OCI-LY7 (cell line): ENCODE measurements around the gene CRYBG2. TPM values are rescaled to one million over a fixed set of nuclear protein-coding genes. Genes with fewer than 3 reads are reported as not detected.

ENCODE experiments used
- BruUV-seq: library from RNA; stranded (reverse); fragments of 400-500 nt; replicated peaks from 2 replicates; lab custom pipeline; 2021; lab: Mats Ljungman, UMichigan
- CTCF ChIA-PET: fragments of 300-600 bp; sonication (Branson Sonifier 250); formaldehyde crosslinking; loops from one replicate; lab custom pipeline; 2022; ENCODE audit warnings: antibody characterized with exemption; ENCODE audit not compliant: unreplicated experiment; lab: Charles Lee
- POLR2A ChIA-PET: fragments of 300-600 bp; sonication (Branson Sonifier 250); formaldehyde crosslinking; loops from one replicate; lab custom pipeline; 2022; ENCODE audit warnings: antibody characterized with exemption; lab: Charles Lee
- DNase-seq: peaks from one replicate; pipeline ENCODE4 v3.0.0-alpha.2; 2015; ENCODE audit warnings: low spot score
- H2AFZ ChIP-seq: fragments of 200-600 bp; sonication (generic), shearing (Covaris generic); 2 replicates; pipeline ENCODE4 v1.6.1; 2014; ENCODE audit warnings: mild to moderate bottlenecking, antibody characterized with exemption, low read length, moderate library complexity
- H3K27ac ChIP-seq: fragments of 200-600 bp; sonication (generic); 2 replicates; pipeline ENCODE4 v1.5.1; 2014; ENCODE audit warnings: mixed run types, low read depth, mild to moderate bottlenecking, moderate library complexity, low read length, inconsistent platforms; ENCODE audit not compliant: poor library complexity, severe bottlenecking
- H3K36me3 ChIP-seq: fragments of 200-600 bp; sonication (generic); 2 replicates; pipeline ENCODE4 v1.6.1; 2014; ENCODE audit warnings: mild to moderate bottlenecking, antibody characterized with exemption, low read length, moderate library complexity, mixed read lengths; ENCODE audit not compliant: insufficient read depth
- H3K4me1 ChIP-seq: fragments of 200-600 bp; sonication (generic); 2 replicates; pipeline ENCODE4 v1.5.1; 2014; ENCODE audit warnings: mild to moderate bottlenecking, low read length; ENCODE audit not compliant: insufficient read depth, poor library complexity, severe bottlenecking
- H3K4me2 ChIP-seq: fragments of 200-600 bp; sonication (generic); 2 replicates; pipeline ENCODE4 v1.6.1; 2014; ENCODE audit warnings: mild to moderate bottlenecking, low read length
- H3K4me3 ChIP-seq: fragments of 200-600 bp; sonication (generic); 2 replicates; pipeline ENCODE4 v1.5.1; 2014; ENCODE audit warnings: mild to moderate bottlenecking, low read depth, low read length; ENCODE audit not compliant: poor library complexity, severe bottlenecking
- H3K79me2 ChIP-seq: fragments of 200-600 bp; sonication (generic); 2 replicates; pipeline ENCODE4 v1.6.1; 2016; ENCODE audit warnings: low read depth, mild to moderate bottlenecking, low read length, moderate library complexity, mixed read lengths; ENCODE audit not compliant: insufficient read depth
- H3K9me2 ChIP-seq: fragments of 200-600 bp; sonication (generic); 2 replicates; pipeline ENCODE4 v1.6.1; 2016; ENCODE audit warnings: mild to moderate bottlenecking, low read length, mixed read lengths; ENCODE audit not compliant: insufficient read depth
- H3K9me3 ChIP-seq: fragments of 200-600 bp; sonication (generic); 2 replicates; pipeline ENCODE4 v1.6.1; 2014; ENCODE audit warnings: mild to moderate bottlenecking, mixed run types, low read length, mixed read lengths
- H4K20me1 ChIP-seq: fragments of 200-600 bp; sonication (generic); 2 replicates; pipeline ENCODE4 v1.6.1; 2014; ENCODE audit warnings: mild to moderate bottlenecking, antibody characterized with exemption, low read length, moderate library complexity, mixed read lengths; ENCODE audit not compliant: insufficient read depth
- CTCF ChIP-seq: fragments of 200-600 bp; sonication (generic); conservative IDR thresholded peaks from 2 replicates; pipeline ENCODE4 v1.5.1; 2014; ENCODE audit warnings: mild to moderate bottlenecking, antibody characterized with exemption, low read length, moderate library complexity, mixed read lengths
- EZH2phosphoT487 ChIP-seq: fragments of 200-600 bp; sonication (generic); IDR thresholded peaks from 2 replicates; pipeline ENCODE4 v1.6.1; 2018; ENCODE audit warnings: low read depth, borderline replicate concordance, mild to moderate bottlenecking, mixed run types, antibody characterized with exemption, low read length, moderate library complexity, mixed read lengths
- intact Hi-C: fragments of 100-400 bp; cut with micrococcal nuclease; formaldehyde crosslinking; loops from one replicate; pipeline ENCODE4 v1.10.0; 2022; ENCODE audit not compliant: unreplicated experiment
- total RNA-seq, 2 experiments: library from RNA; depleted of rRNA in 1 of 2; stranded (reverse); fragments of >200 nt in 1 of 2; shearing (Covaris generic) in 1 of 2; gene quantifications; 2 replicates each; pipeline ENCODE4 v1.2.3, GENCODE V29; 2014 to 2022

Gene CRYBG2
- total RNA-seq, 2 experiments from 2014 or later: 1.3 to 5.5 TPM

DNA sequence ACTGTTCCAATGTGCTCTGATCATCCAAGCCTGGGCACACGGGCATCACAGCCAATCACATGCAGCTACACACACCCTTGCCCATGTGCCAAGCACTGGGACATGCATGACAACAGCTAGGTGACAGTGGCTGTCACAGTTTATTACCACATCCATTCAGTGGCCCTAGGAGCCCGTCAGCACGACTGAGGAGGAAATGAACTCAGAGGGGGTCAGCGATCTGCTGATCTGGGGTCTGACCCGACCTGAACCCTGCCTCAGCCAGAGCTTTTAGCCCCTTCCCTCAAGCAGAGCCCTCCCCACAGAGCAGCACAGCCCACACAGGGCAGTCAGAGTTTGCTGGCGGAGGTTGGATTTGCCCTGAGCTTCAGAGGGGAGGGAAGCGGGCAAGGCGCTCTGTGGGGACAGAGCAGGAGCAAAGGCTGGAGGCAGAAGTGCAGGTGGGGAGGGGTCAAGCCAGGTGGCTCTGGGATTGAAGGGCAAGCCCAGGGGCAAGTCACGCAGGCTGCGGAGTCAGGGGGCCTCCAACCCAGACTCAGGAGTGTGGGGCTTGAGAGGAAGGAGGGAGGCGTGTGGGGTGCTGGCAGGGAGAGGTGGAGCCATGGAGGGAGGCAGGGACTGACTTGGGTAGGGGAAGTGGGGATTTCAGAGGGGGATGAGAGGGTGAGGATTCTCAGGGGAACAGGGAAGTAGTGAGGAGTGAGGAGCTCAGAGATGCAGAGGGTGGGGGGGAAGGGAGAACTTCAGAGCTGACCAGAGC, 63.6 kb downstream of the CRYBG2 start:
- CTCF ChIA-PET: interaction anchor here (1.2 to 3.0 kb wide), 5 partner anchors 11 to 31 kb away, joined by 3 to 30 read pairs (median 15); partner anchors contain the start of gene CD52
- H3K79me2 ChIP-seq: no peaks in the 10 kb centered on the region
- peaks cover 32% of the 10 kb centered on the region for H3K36me3 ChIP-seq
- POLR2A ChIA-PET: interaction anchor here (0.6 to 11.0 kb wide), 7 partner anchors 9 to 402 kb away, joined by 3 to 273 read pairs (median 6); partner anchors contain the start of genes CD52 and UBXN11
- H3K4me3 ChIP-seq: peak overlapping the region; percentile 32
- no peaks in the 10 kb centered on the region for H3K9me2 ChIP-seq
- H3K4me2 ChIP-seq: peak overlapping the region; percentile 81
- DNase-seq: no peak
- H3K4me1 ChIP-seq: peaks cover 79% of the 10 kb centered on the region
- peak overlapping the region; percentile 98 for H3K27ac ChIP-seq
- H4K20me1 ChIP-seq: no peaks in the 10 kb centered on the region
- TF ChIP-seq CTCF: no peak
- TF ChIP-seq EZH2phosphoT487: no peak
- H2AFZ ChIP-seq: no peak overlapping the region; the same call in 1 of the 2 replicates
- H3K9me3 ChIP-seq: no peaks in the 10 kb centered on the region
- intact Hi-C loops: no loop called here
- no TSS peak for BruUV-seq

- H4K20me1 ChIP-seq: no peaks in the 10 kb centered on the region
- no peaks in the 10 kb centered on the region for H3K79me2 ChIP-seq
- H2AFZ ChIP-seq: no peak overlapping the region
- no peaks in the 10 kb centered on the region for H3K9me3 ChIP-seq
- H3K9me2 ChIP-seq: no peaks in the 10 kb centered on the region
- DNase-seq: peak; percentile 98
- POLR2A ChIA-PET: interaction anchor here (0.6 to 11.0 kb wide), 11 partner anchors 9 to 1954 kb away, joined by 3 to 273 read pairs (median 4); partner anchors contain the start of genes CD52, SH3BGRL3 and UBXN11
- no peak for TF ChIP-seq CTCF
- TF ChIP-seq EZH2phosphoT487: no peak
- CTCF ChIA-PET: interaction anchor here (0.9 to 3.0 kb wide), 7 partner anchors 10 to 32 kb away, joined by 3 to 30 read pairs (median 15); partner anchors contain the start of genes CD52 and SH3BGRL3
- H3K4me3 ChIP-seq: peak overlapping the region; percentile 38
- H3K4me2 ChIP-seq: peak overlapping the region; percentile 81
- peak overlapping the region; percentile 98 for H3K27ac ChIP-seq
- peaks cover 88% of the 10 kb centered on the region for H3K4me1 ChIP-seq
- intact Hi-C loops: loop anchor here (1.0 to 5.0 kb wide), 3 partner anchors 18 to 183 kb away; partner anchors contain the start of gene HMGN2
- no TSS peak for BruUV-seq
- peaks cover 31% of the 10 kb centered on the region for H3K36me3 ChIP-seq
These were observed 64.5 kb downstream of the CRYBG2 start for GRCh38 chr1:26289158-26290059.
